ENCODE data around the gene EPHB1. TPM values are rescaled to one million over a fixed set of nuclear protein-coding genes. Genes with fewer than 3 reads are reported as not detected.

EPHB1 gene
- polyA plus RNA-seq, 4 donors = 0.65 to 1.0 TPM; not detected in 2

GRCh38 chr3:134897391-134898141, 102.5 kb downstream of the EPHB1 start:
- Histone ChIP-seq H3K4me1 (ENCODE audit: control insufficient read depth in 3 of 3, insufficient read depth in 2 of 3, low read depth in 1 of 3, low read length in 2 of 3) (no peaks in the 10 kb centered on the region), H3K27ac (ENCODE audit: low read depth in 1 of 3, low read length in 2 of 3) (no peak overlapping the region), H3K27me3 (ENCODE audit: control insufficient read depth in 3 of 3, insufficient read depth in 3 of 3, low read length in 3 of 3) (peaks cover 0 to 3% (median 0%) of the 10 kb centered on the region in 3 donors), H3K4me3 (ENCODE audit: low read depth in 1 of 3, low read length in 3 of 3) (no peak overlapping the region), H3K36me3 (ENCODE audit: control insufficient read depth in 3 of 3, insufficient read depth in 2 of 3, low read depth in 1 of 3, low read length in 3 of 3) (no peaks in the 10 kb centered on the region), H3K9me3 (ENCODE audit: control insufficient read depth in 2 of 2, insufficient read depth in 1 of 2, low read depth in 1 of 2, low read length in 1 of 2) (no peaks in the 10 kb centered on the region)
- no peak for FAIRE-seq
- WGBS, 3 donors = 77 to 80% (median 80%) methylated on average over 10 of the region's 10 CpGs
- DNase-seq = no peak

- no peaks in the 10 kb centered on the region for H3K9me3 ChIP-seq (ENCODE audit: control insufficient read depth in 2 of 2, insufficient read depth in 1 of 2, low read depth in 1 of 2, low read length in 1 of 2)
- no peak overlapping the region for H3K27ac ChIP-seq (ENCODE audit: low read depth in 1 of 3, low read length in 2 of 3)
- no peak for FAIRE-seq
- peaks cover 0 to 3% (median 0%) of the 10 kb centered on the region in 3 donors for H3K27me3 ChIP-seq (ENCODE audit: control insufficient read depth in 3 of 3, insufficient read depth in 3 of 3, low read length in 3 of 3)
- H3K4me3 ChIP-seq (ENCODE audit: low read depth in 1 of 3, low read length in 3 of 3) = no peak overlapping the region
- no peak for DNase-seq
- 83 to 89% (median 87%) methylated on average over 7 of the region's 7 CpGs for WGBS, 3 donors
- no peaks in the 10 kb centered on the region for H3K36me3 ChIP-seq (ENCODE audit: control insufficient read depth in 3 of 3, insufficient read depth in 2 of 3, low read depth in 1 of 3, low read length in 3 of 3)
- no peaks in the 10 kb centered on the region for H3K4me1 ChIP-seq (ENCODE audit: control insufficient read depth in 3 of 3, insufficient read depth in 2 of 3, low read depth in 1 of 3, low read length in 2 of 3)
Observed at GRCh38 chr3:134898181-134898754, 103.2 kb downstream of the EPHB1 start.

- DNase-seq (peak; percentile 22 to 54), FAIRE-seq (no peak)
- 32 to 84% (median 67%) methylated on average over 1 of the region's 1 CpG for WGBS, 3 donors
- no peaks in the 10 kb centered on the region for H3K4me1 ChIP-seq (ENCODE audit: control insufficient read depth in 3 of 3, insufficient read depth in 2 of 3, low read depth in 1 of 3, low read length in 2 of 3)
- no peaks in the 10 kb centered on the region for H3K27me3 ChIP-seq (ENCODE audit: control insufficient read depth in 3 of 3, insufficient read depth in 3 of 3, low read length in 3 of 3)
- H3K36me3 ChIP-seq (ENCODE audit: control insufficient read depth in 3 of 3, insufficient read depth in 2 of 3, low read depth in 1 of 3, low read length in 3 of 3) = no peaks in the 10 kb centered on the region
- H3K9me3 ChIP-seq (ENCODE audit: control insufficient read depth in 2 of 2, insufficient read depth in 1 of 2, low read depth in 1 of 2, low read length in 1 of 2) = no peaks in the 10 kb centered on the region
- no peak overlapping the region for H3K27ac ChIP-seq (ENCODE audit: low read depth in 1 of 3, low read length in 2 of 3)
- H3K4me3 ChIP-seq (ENCODE audit: low read depth in 1 of 3, low read length in 3 of 3) = no peak overlapping the region
Observed at GRCh38 chr3:134899786-134900185, 104.7 kb downstream of the EPHB1 start.

- H3K4me3 ChIP-seq (ENCODE audit: low read depth in 1 of 3, low read length in 3 of 3) = no peak overlapping the region
- FAIRE-seq = no peak
- WGBS, 3 donors = 89 to 95% (median 90%) methylated on average over 1 of the region's 1 CpG
- H3K27me3 ChIP-seq (ENCODE audit: control insufficient read depth in 3 of 3, insufficient read depth in 3 of 3, low read length in 3 of 3) = no peaks in the 10 kb centered on the region
- no peak for DNase-seq
- H3K27ac ChIP-seq (ENCODE audit: low read depth in 1 of 3, low read length in 2 of 3) = no peak overlapping the region
- H3K4me1 ChIP-seq (ENCODE audit: control insufficient read depth in 3 of 3, insufficient read depth in 2 of 3, low read depth in 1 of 3, low read length in 2 of 3) = no peaks in the 10 kb centered on the region
- H3K36me3 ChIP-seq (ENCODE audit: control insufficient read depth in 3 of 3, insufficient read depth in 2 of 3, low read depth in 1 of 3, low read length in 3 of 3) = no peaks in the 10 kb centered on the region
- no peaks in the 10 kb centered on the region for H3K9me3 ChIP-seq (ENCODE audit: control insufficient read depth in 2 of 2, insufficient read depth in 1 of 2, low read depth in 1 of 2, low read length in 1 of 2)
Observed at GRCh38 chr3:134900482-134900881, 105.4 kb downstream of the EPHB1 start.

- 90 to 96% (median 95%) methylated on average over 2 of the region's 2 CpGs for WGBS, 3 donors
- Histone ChIP-seq H3K9me3 (ENCODE audit: control insufficient read depth in 2 of 2, insufficient read depth in 1 of 2, low read depth in 1 of 2, low read length in 1 of 2) (no peaks in the 10 kb centered on the region), H3K27me3 (ENCODE audit: control insufficient read depth in 3 of 3, insufficient read depth in 3 of 3, low read length in 3 of 3) (no peaks in the 10 kb centered on the region), H3K4me1 (ENCODE audit: control insufficient read depth in 3 of 3, insufficient read depth in 2 of 3, low read depth in 1 of 3, low read length in 2 of 3) (no peaks in the 10 kb centered on the region), H3K27ac (ENCODE audit: low read depth in 1 of 3, low read length in 2 of 3) (no peak overlapping the region), H3K36me3 (ENCODE audit: control insufficient read depth in 3 of 3, insufficient read depth in 2 of 3, low read depth in 1 of 3, low read length in 3 of 3) (no peaks in the 10 kb centered on the region), H3K4me3 (ENCODE audit: low read depth in 1 of 3, low read length in 3 of 3) (no peak overlapping the region)
- DNase-seq (no peak), FAIRE-seq (no peak)
Observed at GRCh38 chr3:134901461-134901860, 106.4 kb downstream of the EPHB1 start.

- 32 to 50% (median 33%) methylated on average over 4 of the region's 4 CpGs for WGBS, 3 donors
- Histone ChIP-seq H3K27me3 (ENCODE audit: control insufficient read depth in 3 of 3, insufficient read depth in 3 of 3, low read length in 3 of 3) (no peaks in the 10 kb centered on the region), H3K4me1 (ENCODE audit: control insufficient read depth in 3 of 3, insufficient read depth in 2 of 3, low read depth in 1 of 3, low read length in 2 of 3) (no peaks in the 10 kb centered on the region), H3K27ac (ENCODE audit: low read depth in 1 of 3, low read length in 2 of 3) (no peak overlapping the region), H3K4me3 (ENCODE audit: low read depth in 1 of 3, low read length in 3 of 3) (no peak overlapping the region), H3K36me3 (ENCODE audit: control insufficient read depth in 3 of 3, insufficient read depth in 2 of 3, low read depth in 1 of 3, low read length in 3 of 3) (no peaks in the 10 kb centered on the region), H3K9me3 (ENCODE audit: control insufficient read depth in 2 of 2, insufficient read depth in 1 of 2, low read depth in 1 of 2, low read length in 1 of 2) (no peaks in the 10 kb centered on the region)
- FAIRE-seq (no peak), DNase-seq (no peak)
Observed at GRCh38 chr3:134903837-134904236, 108.8 kb downstream of the EPHB1 start.

- H3K9me3 ChIP-seq (ENCODE audit: control insufficient read depth in 2 of 2, insufficient read depth in 1 of 2, low read depth in 1 of 2, low read length in 1 of 2) = no peaks in the 10 kb centered on the region
- no peak overlapping the region for H3K4me3 ChIP-seq (ENCODE audit: low read depth in 1 of 3, low read length in 3 of 3)
- no peak for FAIRE-seq
- H3K4me1 ChIP-seq (ENCODE audit: control insufficient read depth in 3 of 3, insufficient read depth in 2 of 3, low read depth in 1 of 3, low read length in 2 of 3) = no peaks in the 10 kb centered on the region
- no peak for DNase-seq
- WGBS, 3 donors = 57 to 84% (median 59%) methylated on average over 6 of the region's 6 CpGs
- no peaks in the 10 kb centered on the region for H3K36me3 ChIP-seq (ENCODE audit: control insufficient read depth in 3 of 3, insufficient read depth in 2 of 3, low read depth in 1 of 3, low read length in 3 of 3)
- no peak overlapping the region for H3K27ac ChIP-seq (ENCODE audit: low read depth in 1 of 3, low read length in 2 of 3)
- no peaks in the 10 kb centered on the region for H3K27me3 ChIP-seq (ENCODE audit: control insufficient read depth in 3 of 3, insufficient read depth in 3 of 3, low read length in 3 of 3)
Observed at GRCh38 chr3:134904241-134904771, 109.2 kb downstream of the EPHB1 start.

GRCh38 chr3:134904776-134905646, 110.0 kb downstream of the EPHB1 start:
- Histone ChIP-seq H3K36me3 (ENCODE audit: control insufficient read depth in 3 of 3, insufficient read depth in 2 of 3, low read depth in 1 of 3, low read length in 3 of 3) (no peaks in the 10 kb centered on the region), H3K27me3 (ENCODE audit: control insufficient read depth in 3 of 3, insufficient read depth in 3 of 3, low read length in 3 of 3) (no peaks in the 10 kb centered on the region), H3K4me3 (ENCODE audit: low read depth in 1 of 3, low read length in 3 of 3) (no peak overlapping the region), H3K4me1 (ENCODE audit: control insufficient read depth in 3 of 3, insufficient read depth in 2 of 3, low read depth in 1 of 3, low read length in 2 of 3) (no peaks in the 10 kb centered on the region), H3K9me3 (ENCODE audit: control insufficient read depth in 2 of 2, insufficient read depth in 1 of 2, low read depth in 1 of 2, low read length in 1 of 2) (no peaks in the 10 kb centered on the region), H3K27ac (ENCODE audit: low read depth in 1 of 3, low read length in 2 of 3) (no peak overlapping the region)
- FAIRE-seq (no peak), DNase-seq (no peak)
- 86 to 89% (median 86%) methylated on average over 7 of the region's 7 CpGs for WGBS, 3 donors
